HepG2 (cell line): Measurements from ENCODE around the gene CHP1. TPM values are rescaled to one million over a fixed set of nuclear protein-coding genes. Genes with fewer than 3 reads are reported as not detected.

Source experiments
- ATAC-seq: fragments of 200-7000 bp; cut with Tn5 transposase; 3 replicates; pipeline ENCODE4 v1.9.1; 2020; ENCODE audit warnings: mild to moderate bottlenecking, moderate library complexity
- BruUV-seq: library from RNA; stranded (reverse); fragments of 400-500 nt; replicated peaks from 2 replicates; lab custom pipeline; 2021; lab: Mats Ljungman, UMichigan
- CTCF ChIA-PET: fragments of 300-600 bp; formaldehyde crosslinking; extraction: SDS; loops from one replicate; lab custom pipeline; 2021; ENCODE audit warnings: low total read pairs, inconsistent platforms, low intra/inter-chr PET ratio; lab: Yijun Ruan, JAX
- POLR2A ChIA-PET: fragments of 350-600 bp; sonication (Branson Sonifier 250); formaldehyde crosslinking; loops from one replicate; lab custom pipeline; 2020; ENCODE audit warnings: antibody characterized with exemption, inconsistent platforms; lab: Yijun Ruan, JAX
- DNase-seq: peaks from one replicate; pipeline ENCODE4 v3.0.0-alpha.2; 2015; ENCODE audit warnings: low spot score
- FAIRE-seq: peaks from 3 replicates; lab custom pipeline; 2011; peaks lifted over from hg19 to GRCh38; lab: Jason Lieb, UNC
- H2AFZ ChIP-seq: one replicate; pipeline ENCODE4 v1.6.1; 2011; ENCODE audit warnings: low read length, inconsistent platforms
- H3K27ac ChIP-seq: fragments of 300-600 bp; 3 replicates; pipeline ENCODE4 v1.8.0; 2011; ENCODE audit warnings: mixed run types, mild to moderate bottlenecking, mixed read lengths, low read length, inconsistent platforms; ENCODE audit not compliant: insufficient read depth; ENCODE audit errors: extremely low read length
- H3K27me3 ChIP-seq, 2 experiments: fragments of 200-600 bp in 1 of 2; 2 replicates in 1 of 2; 3 replicates in 1 of 2; pipeline versions ENCODE4 v1.6.0 to v1.8.0; 2011; ENCODE audit warnings: low read length in 2 of 2, mild to moderate bottlenecking in 2 of 2, moderate library complexity in 2 of 2, inconsistent platforms in 1 of 2; ENCODE audit not compliant: insufficient read depth in 2 of 2, control insufficient read depth in 1 of 2
- H3K36me3 ChIP-seq, 2 experiments: fragments of 200-600 bp in 1 of 2; replicated peaks in 1 of 2; 2 replicates in 1 of 2; 3 replicates in 1 of 2; pipeline versions ENCODE4 v1.5.1 to v1.8.0; 2011; ENCODE audit warnings: low read length in 2 of 2, inconsistent platforms in 1 of 2; ENCODE audit not compliant: insufficient read depth in 2 of 2, control insufficient read depth in 1 of 2
- H3K4me1 ChIP-seq: 2 replicates; pipeline ENCODE4 v1.5.1; 2012; ENCODE audit warnings: low read length, inconsistent platforms; ENCODE audit not compliant: insufficient read depth
- H3K4me2 ChIP-seq: 2 replicates; pipeline ENCODE4 v1.6.0; 2011; ENCODE audit warnings: low read depth, low read length, inconsistent platforms
- H3K4me3 ChIP-seq, 3 experiments: fragments of 200-600 bp in 1 of 3; sonication (generic), shearing (Covaris generic) in 1 of 3; replicated peaks in 1 of 3; 2 replicates each; pipeline ENCODE4 v1.5.1; 2011 to 2016; ENCODE audit warnings: low read length in 3 of 3, inconsistent platforms in 2 of 3, low read depth in 2 of 3, mild to moderate bottlenecking in 2 of 3, control low read depth in 1 of 3, mixed read lengths in 1 of 3; ENCODE audit not compliant: insufficient read depth in 1 of 3
- H3K79me2 ChIP-seq: one replicate; pipeline ENCODE4 v1.6.1; 2011; ENCODE audit warnings: low read length, inconsistent platforms; ENCODE audit not compliant: insufficient read depth
- H3K9ac ChIP-seq: 2 replicates; pipeline ENCODE4 v1.6.0; 2011; ENCODE audit warnings: mild to moderate bottlenecking, low read depth, low read length, inconsistent platforms; ENCODE audit not compliant: insufficient read depth
- H3K9me3 ChIP-seq: 2 replicates; pipeline ENCODE4 v1.5.1; 2012; ENCODE audit warnings: mild to moderate bottlenecking, low read length
- H4K20me1 ChIP-seq: 2 replicates; pipeline ENCODE4 v1.6.0; 2011; ENCODE audit warnings: inconsistent platforms, mild to moderate bottlenecking, low read length, moderate library complexity; ENCODE audit not compliant: insufficient read depth
- CHD2 ChIP-seq: IDR thresholded peaks from 2 replicates; pipeline ENCODE4 v1.6.1; 2011; ENCODE audit warnings: low read depth, low read length, improper control_type of control experiment
- EZH2 ChIP-seq: conservative IDR thresholded peaks from 2 replicates; pipeline ENCODE4 v1.6.1; 2012; ENCODE audit warnings: mild to moderate bottlenecking, low read depth, low read length, moderate library complexity
- HES4 ChIP-seq: sonication (generic); formaldehyde crosslinking; IDR thresholded peaks from 2 replicates; pipeline ENCODE4 v1.9.0; 2021; ENCODE audit warnings: mild to moderate bottlenecking, missing genetic modification reagents, borderline replicate concordance
- IRX3 ChIP-seq: sonication (generic); formaldehyde crosslinking; IDR thresholded peaks from 2 replicates; pipeline ENCODE4 v1.8.1; 2023; ENCODE audit warnings: mild to moderate bottlenecking, low read depth, missing genetic modification reagents, borderline replicate concordance
- MED1 ChIP-seq: sonication (generic); formaldehyde crosslinking; IDR thresholded peaks from 2 replicates; pipeline ENCODE4 v1.4.0; 2020; ENCODE audit warnings: missing genetic modification reagents
- NFIB ChIP-seq: sonication (generic); formaldehyde crosslinking; IDR thresholded peaks from 2 replicates; pipeline ENCODE4 v1.9.0; 2021; ENCODE audit warnings: missing genetic modification reagents, mild to moderate bottlenecking, borderline replicate concordance
- PPARG ChIP-seq: conservative IDR thresholded peaks from 2 replicates; pipeline ENCODE4 v1.6.1; 2016; ENCODE audit warnings: missing biosample characterization, missing genetic modification reagents
- PRDM10 ChIP-seq: sonication (generic); formaldehyde crosslinking; IDR thresholded peaks from 2 replicates; pipeline ENCODE4 v1.4.0; 2020; ENCODE audit warnings: low read depth, missing genetic modification reagents
- PTBP1 ChIP-seq: fragments of 200-400 bp; formaldehyde crosslinking; IDR thresholded peaks from 2 replicates; pipeline ENCODE4 v1.6.1; 2018; ENCODE audit warnings: low read length, low read depth; ENCODE audit not compliant: poor library complexity, severe bottlenecking
- SMAD3 ChIP-seq: sonication (generic); formaldehyde crosslinking; IDR thresholded peaks from 2 replicates; pipeline ENCODE4 v1.4.0; 2020; ENCODE audit warnings: missing genetic modification reagents
- TIGD3 ChIP-seq: sonication (generic); formaldehyde crosslinking; IDR thresholded peaks from 2 replicates; pipeline ENCODE4 v1.5.1; 2020; ENCODE audit warnings: mild to moderate bottlenecking, missing genetic modification reagents, borderline replicate concordance
- XRCC5 ChIP-seq: fragments of 200-400 bp; formaldehyde crosslinking; optimal IDR thresholded peaks from 2 replicates; pipeline ENCODE3; 2017; ENCODE audit warnings: mild to moderate bottlenecking, low read length
- ZBED4 ChIP-seq: sonication (generic); formaldehyde crosslinking; IDR thresholded peaks from 2 replicates; pipeline ENCODE4 v1.4.0; 2020; ENCODE audit warnings: missing genetic modification reagents, borderline replicate concordance
- ZC3H4 ChIP-seq: sonication (generic); formaldehyde crosslinking; IDR thresholded peaks from 2 replicates; pipeline ENCODE4 v1.4.0; 2020; ENCODE audit warnings: missing genetic modification reagents, borderline replicate concordance
- ZNF746 ChIP-seq: sonication (generic); formaldehyde crosslinking; IDR thresholded peaks from 2 replicates; pipeline ENCODE4 v1.8.0; 2022; ENCODE audit warnings: mild to moderate bottlenecking, missing genetic modification reagents
- ZNF747 ChIP-seq: sonication (generic); formaldehyde crosslinking; IDR thresholded peaks from 2 replicates; pipeline ENCODE4 v1.8.1; 2023; ENCODE audit warnings: missing genetic modification reagents, mild to moderate bottlenecking, borderline replicate concordance
- WGBS: methylation state at CpG from one replicate; pipeline ENCODE4 v1.1.6; 2017; ENCODE audit warnings: low lambda C conversion rate; 5-methylcytosine and 5-hydroxymethylcytosine counted together
- in situ Hi-C: cut with HindIII; loops from 2 replicates; pipeline ENCODE4 v1.10.0; 2017; ENCODE audit warnings: low pct_unique_long_range_greater_than_20kb; ENCODE audit not compliant: extremely low pct_ligation_motif_present
- intact Hi-C: fragments of 100-400 bp; cut with micrococcal nuclease; formaldehyde crosslinking; loops from one replicate; pipeline ENCODE4 v1.10.0; 2022; ENCODE audit not compliant: unreplicated experiment
- polyA plus RNA-seq, 8 experiments: library from polyadenylated mRNA; depleted of rRNA in 3 of 8; stranded (reverse) in 7 of 8; unstranded in 1 of 8; fragments of >200 nt; fragmentation: Illumina TruSeq in 4 of 8; extraction: Trizol in 4 of 8; gene quantifications; 2 replicates each; pipeline versions ENCODE4 v1.2.1 to v1.2.3, GENCODE V29; 2011 to 2016; ENCODE audit warnings: low read depth in 4 of 8, missing spikeins in 1 of 8, mixed read lengths in 1 of 8; ENCODE audit not compliant: insufficient read depth in 1 of 8
- total RNA-seq, 5 experiments: library from RNA; depleted of rRNA; stranded (reverse); fragments of >200 nt; fragmentation: Illumina TruSeq; extraction: Trizol; gene quantifications; 2 replicates each; pipeline ENCODE4 v1.2.3, GENCODE V29; 2016; ENCODE audit warnings: low read depth in 1 of 5

Gene CHP1
- total and polyA plus RNA-seq, 2 of the 13 experiments (the other 11 are each of a cell fraction or from before 2014, with no cell fraction given), result 49.6 to 76.4 TPM

GRCh38 chr15:41269887-41270286 is 38.8 kb downstream of the CHP1 start:
- intact Hi-C loops (no loop called here), in situ Hi-C loops (no loop called here)
- no peak for ATAC-seq
- no peaks in the 10 kb centered on the region for H3K4me1 ChIP-seq
- no peak for FAIRE-seq
- no peak for DNase-seq
- POLR2A ChIA-PET, result no interaction called here
- H3K79me2 ChIP-seq, result no peaks in the 10 kb centered on the region
- H3K4me2 ChIP-seq, result no peak overlapping the region
- no peaks in the 10 kb centered on the region for H3K9me3 ChIP-seq
- H3K36me3 ChIP-seq, result peaks cover 4 to 31% of the 10 kb centered on the region in 2 experiments; a peak in 3 of 5 replicates
- no peaks in the 10 kb centered on the region for H4K20me1 ChIP-seq
- no peak overlapping the region for H3K27ac ChIP-seq
- 100% methylated on average over 2 of the region's 2 CpGs for WGBS
- BruUV-seq, result no TSS peak
- no peak overlapping the region for H3K9ac ChIP-seq
- CTCF ChIA-PET, result no interaction called here
- no peak overlapping the region for H2AFZ ChIP-seq
- no peak overlapping the region for H3K4me3 ChIP-seq
- no peaks in the 10 kb centered on the region for H3K27me3 ChIP-seq
- no peak for TF ChIP-seq PPARG (CRISPR knock-in tag)
- TF ChIP-seq ZNF746 (CRISPR knock-in tag), result no peak
- no peak for TF ChIP-seq CHD2
- TF ChIP-seq MED1 (CRISPR knock-in tag), result no peak
- no peak for TF ChIP-seq ZNF747 (CRISPR knock-in tag)
- no peak for TF ChIP-seq NFIB
- no peak for TF ChIP-seq TIGD3
- no peak for TF ChIP-seq PTBP1
- TF ChIP-seq ZC3H4 (CRISPR knock-in tag), result no peak
- no peak for TF ChIP-seq ZBED4 (CRISPR knock-in tag)
- no peak for TF ChIP-seq EZH2
- no peak for TF ChIP-seq HES4
- TF ChIP-seq SMAD3, result no peak
- no peak for TF ChIP-seq XRCC5
- TF ChIP-seq PRDM10 (CRISPR knock-in tag), result no peak
- TF ChIP-seq IRX3, result no peak
